GM12875 (cell line): ENCODE data around the gene HSP90AB1.

ENCODE experiments used
- H3K4me3 ChIP-seq: one replicate; pipeline ENCODE4 v1.5.1; 2011; ENCODE audit warnings: low read depth, low read length, control low read depth
- TF ChIP-seq, protein P1 (sequence below): IDR thresholded peaks from 2 replicates; pipeline ENCODE4 v1.5.1; 2011; ENCODE audit warnings: low read depth, mild to moderate bottlenecking, control low read depth, inconsistent platforms, low read length, moderate library complexity, borderline replicate concordance; ENCODE audit not compliant: insufficient read depth

The HSP90AB1 gene

DNA sequence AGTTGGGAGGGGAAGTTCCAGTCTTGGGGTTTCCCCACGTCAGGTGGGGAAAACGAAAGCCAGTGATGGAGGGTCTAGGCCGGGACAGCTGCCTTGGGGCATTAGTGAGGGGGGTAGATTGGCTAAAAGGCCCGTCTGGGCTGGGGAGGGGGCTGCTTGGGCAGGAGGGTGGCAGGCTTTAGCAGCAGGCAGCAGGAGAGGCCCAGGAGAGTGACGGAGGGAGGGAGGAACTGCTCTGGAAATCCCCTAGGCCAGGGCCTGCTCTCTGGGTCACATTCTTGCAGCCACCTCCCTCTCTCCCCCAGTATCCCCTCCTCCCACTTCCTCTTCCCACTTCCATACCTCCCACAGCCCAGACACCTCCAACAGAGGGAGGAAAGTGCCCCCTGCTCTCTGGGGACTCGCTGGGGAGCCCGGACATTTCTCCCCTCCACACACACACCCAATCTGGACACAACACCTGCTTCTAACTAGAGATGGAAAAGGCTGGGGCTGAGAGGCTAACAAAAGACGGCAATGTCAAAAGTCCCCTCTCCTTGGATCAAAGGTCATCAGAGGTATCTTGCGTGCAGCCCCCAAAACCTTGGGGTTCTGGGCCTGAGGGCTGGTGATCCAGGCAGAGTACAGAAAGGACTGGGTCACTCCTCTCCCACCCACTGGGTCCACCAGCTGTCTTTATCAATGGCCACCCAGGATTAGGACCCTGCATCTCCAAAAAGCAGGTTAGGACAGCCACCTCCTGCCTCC lies 16.6 kb downstream of the HSP90AB1 start:
- peak overlapping the region; percentile 77 for H3K4me3 ChIP-seq

DNA sequence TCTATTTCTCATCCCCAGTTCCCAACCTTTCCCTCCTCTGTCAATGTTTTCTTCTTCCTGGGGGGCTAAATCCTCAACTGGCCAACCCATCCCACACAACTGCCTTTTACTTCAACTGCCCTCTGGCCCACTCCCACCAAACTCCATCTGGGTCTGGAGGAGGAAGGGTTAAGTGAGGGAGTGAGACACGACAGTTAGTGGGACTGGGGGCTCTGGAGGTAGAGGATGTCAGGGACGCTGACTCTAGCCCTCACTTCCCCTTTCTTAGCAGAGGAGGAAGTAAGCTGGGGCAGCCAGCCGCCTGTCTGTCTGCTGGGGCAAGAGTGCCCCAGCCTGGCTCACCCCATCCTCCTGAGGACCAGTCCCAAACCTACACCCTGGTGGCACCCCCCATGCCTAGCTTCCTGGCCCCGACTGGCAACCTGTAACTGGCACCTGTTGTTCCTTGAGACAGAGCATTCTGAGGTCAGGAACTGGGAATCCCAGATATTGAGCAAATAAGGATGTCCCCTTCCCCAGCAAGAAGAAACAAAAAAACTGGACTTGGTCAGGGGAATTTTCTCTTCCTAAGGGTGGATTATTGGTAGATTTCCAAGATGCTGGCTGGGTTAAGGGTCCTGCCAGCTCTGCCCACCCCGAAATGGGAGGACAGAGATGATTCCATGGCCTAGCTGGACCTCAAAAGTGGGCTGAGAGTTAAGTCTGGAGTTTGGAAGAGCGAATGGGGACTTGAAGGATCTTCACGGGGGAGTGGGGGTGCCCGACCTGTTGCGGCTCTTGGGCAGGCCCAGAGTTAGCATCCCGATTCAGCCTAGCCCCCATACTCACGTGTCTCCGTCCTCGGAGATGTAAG lies 17.5 kb downstream of the HSP90AB1 start:
- TF ChIP-seq, protein P1, sequence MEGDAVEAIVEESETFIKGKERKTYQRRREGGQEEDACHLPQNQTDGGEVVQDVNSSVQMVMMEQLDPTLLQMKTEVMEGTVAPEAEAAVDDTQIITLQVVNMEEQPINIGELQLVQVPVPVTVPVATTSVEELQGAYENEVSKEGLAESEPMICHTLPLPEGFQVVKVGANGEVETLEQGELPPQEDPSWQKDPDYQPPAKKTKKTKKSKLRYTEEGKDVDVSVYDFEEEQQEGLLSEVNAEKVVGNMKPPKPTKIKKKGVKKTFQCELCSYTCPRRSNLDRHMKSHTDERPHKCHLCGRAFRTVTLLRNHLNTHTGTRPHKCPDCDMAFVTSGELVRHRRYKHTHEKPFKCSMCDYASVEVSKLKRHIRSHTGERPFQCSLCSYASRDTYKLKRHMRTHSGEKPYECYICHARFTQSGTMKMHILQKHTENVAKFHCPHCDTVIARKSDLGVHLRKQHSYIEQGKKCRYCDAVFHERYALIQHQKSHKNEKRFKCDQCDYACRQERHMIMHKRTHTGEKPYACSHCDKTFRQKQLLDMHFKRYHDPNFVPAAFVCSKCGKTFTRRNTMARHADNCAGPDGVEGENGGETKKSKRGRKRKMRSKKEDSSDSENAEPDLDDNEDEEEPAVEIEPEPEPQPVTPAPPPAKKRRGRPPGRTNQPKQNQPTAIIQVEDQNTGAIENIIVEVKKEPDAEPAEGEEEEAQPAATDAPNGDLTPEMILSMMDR: no peak
- H3K4me3 ChIP-seq: peak overlapping the region; percentile 77

More for the DNA sequence above, 16.6 kb downstream of the HSP90AB1 start:
- TF ChIP-seq, protein P1: no peak

DNA sequence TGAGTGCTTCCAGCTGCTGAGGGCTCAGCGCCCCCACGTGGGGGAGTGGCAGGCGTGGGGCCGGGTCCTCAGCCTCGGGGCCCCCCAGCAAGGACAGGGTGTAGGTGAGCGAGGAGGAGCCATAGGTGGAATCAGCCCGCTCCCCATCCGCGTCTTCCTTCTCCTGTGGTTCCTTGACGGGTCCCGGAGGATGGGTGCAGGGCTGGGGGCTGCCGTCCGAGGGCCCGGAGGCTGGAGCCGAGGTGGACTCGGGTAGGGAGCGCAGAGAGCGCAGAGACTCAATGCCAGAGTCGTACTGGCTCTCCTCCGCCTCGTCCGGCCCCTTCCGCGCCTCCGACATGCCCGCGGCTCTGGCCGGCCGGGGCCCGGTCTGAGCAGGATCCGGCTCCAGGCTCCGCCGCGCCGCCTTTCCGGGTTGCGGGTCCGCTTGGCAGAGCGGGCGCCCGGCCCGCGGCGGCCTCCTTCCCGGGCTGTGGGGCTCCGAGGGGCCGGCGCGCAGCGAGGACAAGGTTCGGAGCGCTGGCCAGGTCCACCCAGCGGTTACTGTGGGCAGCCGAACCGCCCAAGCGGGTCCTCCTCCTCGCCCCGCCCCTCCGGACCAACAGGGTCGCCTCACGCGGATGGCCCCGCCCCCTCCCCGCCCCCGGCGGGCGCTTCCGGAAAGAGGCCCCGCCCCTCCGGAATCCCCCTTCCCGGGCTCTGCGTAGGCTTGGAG lies 18.3 kb downstream of the HSP90AB1 start, which contains the start of gene NFKBIE:
Gene NFKBIE, minus strand, starts transcription at position 545 of the 715 bp plus-strand sequence. Its CDS starts 205 bp downstream, at position 340.
- TF ChIP-seq, protein P1: peak; percentile 47; the same call in 1 of the 2 replicates
- peak within 1 kb of the TSS; percentile 77 for H3K4me3 ChIP-seq

DNA sequence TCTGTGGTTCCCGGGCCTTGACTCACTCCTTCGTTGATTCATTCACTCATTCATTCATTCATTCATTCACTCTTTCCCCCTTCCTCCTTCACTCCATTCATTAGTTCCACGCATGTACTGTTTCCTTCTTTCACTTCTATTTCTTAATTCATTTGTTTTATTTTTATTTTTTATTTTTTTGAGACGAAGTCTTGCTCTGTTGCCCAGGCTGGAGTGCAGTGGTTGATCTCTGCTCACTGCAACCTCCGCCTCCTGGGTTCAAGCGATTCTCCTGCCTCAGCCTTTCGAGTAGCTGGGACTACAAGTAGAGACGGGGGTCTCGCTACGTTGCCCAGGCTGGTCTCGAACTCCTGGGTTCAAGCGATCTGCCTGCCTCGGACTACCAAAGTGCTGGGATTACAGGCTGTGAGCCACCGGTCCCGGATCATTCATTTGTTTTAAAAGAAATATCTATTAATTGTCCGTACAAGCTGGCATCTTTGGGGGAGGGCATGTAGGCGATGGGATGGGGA lies 18.9 kb downstream of the HSP90AB1 start:
- H3K4me3 ChIP-seq: no peak overlapping the region
- TF ChIP-seq, protein P1: no peak

DNA sequence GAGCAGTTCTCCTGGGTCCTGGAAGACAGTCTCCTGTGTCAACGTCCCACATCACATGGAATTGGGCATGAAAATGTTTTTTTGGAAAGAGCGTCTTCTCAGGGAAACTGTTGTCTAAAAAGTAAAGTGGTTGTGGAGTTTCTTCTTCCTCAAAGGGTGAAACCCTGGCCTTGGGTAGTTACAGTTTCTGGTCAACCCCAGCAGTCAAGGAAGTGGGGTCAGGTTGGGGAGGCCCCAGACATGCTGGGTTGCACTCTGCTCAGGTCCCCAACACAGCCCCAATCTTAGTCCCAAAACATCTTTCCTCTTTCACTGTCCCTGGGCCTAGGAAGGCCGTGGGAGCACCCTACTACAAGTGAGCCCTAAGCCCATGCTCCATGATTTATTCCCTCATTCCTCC lies 19.4 kb downstream of the HSP90AB1 start:
- no peak overlapping the region for H3K4me3 ChIP-seq
- TF ChIP-seq, protein P1: no peak

DNA sequence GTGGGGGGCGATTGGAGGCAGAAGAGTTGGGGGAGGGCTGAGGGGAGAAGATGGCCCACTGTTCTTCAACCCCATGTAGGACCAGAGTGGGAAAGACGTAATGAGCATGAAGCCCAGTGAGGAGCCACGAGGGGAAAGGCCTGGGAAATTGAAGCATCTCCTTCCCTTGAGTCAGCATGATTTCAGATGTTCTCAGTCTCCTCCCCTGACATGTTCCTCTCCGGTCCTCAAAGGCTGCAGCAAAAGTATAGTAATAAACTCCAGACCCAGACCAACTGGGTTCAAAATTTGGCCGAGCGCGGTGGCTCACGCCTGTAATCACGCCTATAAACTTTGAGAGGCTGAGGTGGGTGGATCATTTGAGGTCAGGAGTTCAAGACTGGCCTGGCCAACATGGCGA lies 20.4 kb downstream of the HSP90AB1 start:
- TF ChIP-seq, protein P1: no peak
- H3K4me3 ChIP-seq: no peak overlapping the region
